ENCODE data around the gene MGAT2.
"Not testable (repeated sequence)": the region's sequence is repeated elsewhere in the genome, so short reads cannot be mapped to it uniquely, and the experiment has no call there.

The MGAT2 gene

GRCh38 chr14:49612671-49613070 lies 7.9 kb upstream of the MGAT2 start:
- DNase-seq = no peak

- DNase-seq = no peak
Observed at GRCh38 chr14:49614196-49614595, 6.4 kb upstream of the MGAT2 start.

GRCh38 chr14:49615776-49616175 lies 4.8 kb upstream of the MGAT2 start:
- DNase-seq = no peak

GRCh38 chr14:49617852-49618519 lies 2.6 kb upstream of the MGAT2 start:
- DNase-seq = no peak

GRCh38 chr14:49619273-49619672 lies 1.3 kb upstream of the MGAT2 start:
- DNase-seq = not testable (repeated sequence)

- DNase-seq = no peak
Observed at GRCh38 chr14:49619730-49620129, 869 bp upstream of the MGAT2 start.

- peak; percentile 66 for DNase-seq
Observed at GRCh38 chr14:49621114-49621881, 699 bp downstream of the MGAT2 start.

GRCh38 chr14:49622022-49622607 lies 1.5 kb downstream of the MGAT2 start:
- DNase-seq = no peak

GRCh38 chr14:49623387-49623786 lies 2.8 kb downstream of the MGAT2 start:
- DNase-seq = no peak

- no peak for DNase-seq
Observed at GRCh38 chr14:49623941-49624839, 3.6 kb downstream of the MGAT2 start.

- DNase-seq = peak; percentile 89
Observed at GRCh38 chr14:49633640-49634546, 13.3 kb downstream of the MGAT2 start.

- peak; percentile 59 for DNase-seq
Observed at GRCh38 chr14:49634547-49635334, 14.1 kb downstream of the MGAT2 start, which contains the start of gene DNAAF2. DNAAF2 (minus strand) TSS chr14:49635244; CDS start chr14:49635149, 95 bp downstream.

- DNase-seq = no peak
Observed at GRCh38 chr14:49636866-49637265, 16.3 kb downstream of the MGAT2 start.

GRCh38 chr14:49637534-49638078 lies 17.0 kb downstream of the MGAT2 start:
- DNase-seq = no peak

- DNase-seq = no peak
Observed at GRCh38 chr14:49640540-49641417, 20.2 kb downstream of the MGAT2 start.

- no peak for DNase-seq
Observed at GRCh38 chr14:49641697-49642129, 21.1 kb downstream of the MGAT2 start.

- no peak for DNase-seq
Observed at GRCh38 chr14:49642163-49642562, 21.6 kb downstream of the MGAT2 start.

GRCh38 chr14:49653508-49653907 lies 32.9 kb downstream of the MGAT2 start:
- DNase-seq = no peak

GRCh38 chr14:49654511-49654910 lies 33.9 kb downstream of the MGAT2 start:
- DNase-seq = no peak

- DNase-seq = not testable (repeated sequence)
Observed at GRCh38 chr14:49657500-49657899, 36.9 kb downstream of the MGAT2 start.
